DOHH2 (cell line): Measurements from ENCODE around the gene EPHA2.

Source experiments
- H3F3A ChIP-seq: fragments of 200-600 bp; sonication (generic), shearing (Covaris generic); 2 replicates; pipeline ENCODE4 v1.6.0; 2016; ENCODE audit warnings: antibody characterized with exemption, mild to moderate bottlenecking; ENCODE audit not compliant: control insufficient read depth, insufficient read depth
- H3K27ac ChIP-seq: fragments of 200-600 bp; sonication (generic); 2 replicates; pipeline ENCODE4 v1.5.1; 2014; ENCODE audit warnings: low read depth, mild to moderate bottlenecking, low read length, moderate library complexity
- H3K27me3 ChIP-seq: fragments of 200-600 bp; sonication (generic); 2 replicates; pipeline ENCODE4 v1.6.1; 2014; ENCODE audit warnings: mild to moderate bottlenecking, low read length, mixed read lengths; ENCODE audit not compliant: control insufficient read depth
- H3K36me3 ChIP-seq: fragments of 200-600 bp; sonication (generic); 2 replicates; pipeline ENCODE4 v1.6.1; 2014; ENCODE audit warnings: mild to moderate bottlenecking, low read length, moderate library complexity, mixed read lengths; ENCODE audit not compliant: control insufficient read depth
- H3K4me1 ChIP-seq: fragments of 200-600 bp; sonication (generic); 2 replicates; pipeline ENCODE4 v1.6.1; 2014; ENCODE audit warnings: mild to moderate bottlenecking, low read length, mixed read lengths; ENCODE audit not compliant: control insufficient read depth
- H3K4me2 ChIP-seq: fragments of 200-600 bp; sonication (generic); 2 replicates; pipeline ENCODE4 v1.6.0; 2014; ENCODE audit warnings: mild to moderate bottlenecking, low read length, moderate library complexity
- H3K4me3 ChIP-seq: fragments of 200-600 bp; sonication (generic); 2 replicates; pipeline ENCODE4 v1.5.1; 2014; ENCODE audit warnings: mild to moderate bottlenecking, low read length, mixed read lengths
- H3K79me2 ChIP-seq: fragments of 200-600 bp; sonication (generic); 2 replicates; pipeline ENCODE4 v1.6.1; 2014; ENCODE audit warnings: mild to moderate bottlenecking, low read length, mixed read lengths; ENCODE audit not compliant: control insufficient read depth
- H3K9me2 ChIP-seq: fragments of 200-600 bp; sonication (generic); replicated peaks from 2 replicates; pipeline ENCODE4 v1.6.1; 2014; ENCODE audit warnings: mild to moderate bottlenecking, low read length, mixed read lengths; ENCODE audit not compliant: control insufficient read depth
- H3K9me3 ChIP-seq: fragments of 200-600 bp; sonication (generic); 2 replicates; pipeline ENCODE4 v1.6.1; 2014; ENCODE audit warnings: antibody characterized with exemption, low read length, mixed read lengths; ENCODE audit not compliant: control insufficient read depth, insufficient read depth
- H4K20me1 ChIP-seq: fragments of 200-600 bp; sonication (generic); 2 replicates; pipeline ENCODE4 v1.6.0; 2014; ENCODE audit warnings: low read depth, mild to moderate bottlenecking, antibody characterized with exemption, low read length, moderate library complexity; ENCODE audit not compliant: control insufficient read depth, insufficient read depth
- EZH2phosphoT487 ChIP-seq: fragments of 200-600 bp; sonication (generic); IDR thresholded peaks from 2 replicates; pipeline ENCODE4 v1.6.1; 2017; ENCODE audit warnings: borderline replicate concordance, mild to moderate bottlenecking, antibody characterized with exemption, low read length, moderate library complexity, mixed read lengths
- TF ChIP-seq, protein P1 (sequence below): fragments of 200-600 bp; sonication (generic); IDR thresholded peaks from one replicate; pipeline ENCODE4 v1.5.1; 2014; ENCODE audit warnings: antibody characterized with exemption, mild to moderate bottlenecking, low read depth, low read length; ENCODE audit not compliant: poor library complexity, severe bottlenecking

Gene EPHA2

GRCh38 chr1:16150508-16150907 is 5.4 kb downstream of the EPHA2 start:
- no peaks in the 10 kb centered on the region for H3K9me2 ChIP-seq
- no peak for TF ChIP-seq EZH2phosphoT487
- TF ChIP-seq, protein P1, sequence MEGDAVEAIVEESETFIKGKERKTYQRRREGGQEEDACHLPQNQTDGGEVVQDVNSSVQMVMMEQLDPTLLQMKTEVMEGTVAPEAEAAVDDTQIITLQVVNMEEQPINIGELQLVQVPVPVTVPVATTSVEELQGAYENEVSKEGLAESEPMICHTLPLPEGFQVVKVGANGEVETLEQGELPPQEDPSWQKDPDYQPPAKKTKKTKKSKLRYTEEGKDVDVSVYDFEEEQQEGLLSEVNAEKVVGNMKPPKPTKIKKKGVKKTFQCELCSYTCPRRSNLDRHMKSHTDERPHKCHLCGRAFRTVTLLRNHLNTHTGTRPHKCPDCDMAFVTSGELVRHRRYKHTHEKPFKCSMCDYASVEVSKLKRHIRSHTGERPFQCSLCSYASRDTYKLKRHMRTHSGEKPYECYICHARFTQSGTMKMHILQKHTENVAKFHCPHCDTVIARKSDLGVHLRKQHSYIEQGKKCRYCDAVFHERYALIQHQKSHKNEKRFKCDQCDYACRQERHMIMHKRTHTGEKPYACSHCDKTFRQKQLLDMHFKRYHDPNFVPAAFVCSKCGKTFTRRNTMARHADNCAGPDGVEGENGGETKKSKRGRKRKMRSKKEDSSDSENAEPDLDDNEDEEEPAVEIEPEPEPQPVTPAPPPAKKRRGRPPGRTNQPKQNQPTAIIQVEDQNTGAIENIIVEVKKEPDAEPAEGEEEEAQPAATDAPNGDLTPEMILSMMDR = no peak
- H3K4me2 ChIP-seq = no peak overlapping the region
- H3K4me1 ChIP-seq = peaks cover 4% of the 10 kb centered on the region
- no peaks in the 10 kb centered on the region for H3K79me2 ChIP-seq
- H4K20me1 ChIP-seq = no peaks in the 10 kb centered on the region
- H3K4me3 ChIP-seq = no peak overlapping the region
- H3K27me3 ChIP-seq = peaks cover 24% of the 10 kb centered on the region
- no peaks in the 10 kb centered on the region for H3F3A ChIP-seq
- H3K36me3 ChIP-seq = no peaks in the 10 kb centered on the region
- no peaks in the 10 kb centered on the region for H3K9me3 ChIP-seq
- no peak overlapping the region for H3K27ac ChIP-seq

DNA sequence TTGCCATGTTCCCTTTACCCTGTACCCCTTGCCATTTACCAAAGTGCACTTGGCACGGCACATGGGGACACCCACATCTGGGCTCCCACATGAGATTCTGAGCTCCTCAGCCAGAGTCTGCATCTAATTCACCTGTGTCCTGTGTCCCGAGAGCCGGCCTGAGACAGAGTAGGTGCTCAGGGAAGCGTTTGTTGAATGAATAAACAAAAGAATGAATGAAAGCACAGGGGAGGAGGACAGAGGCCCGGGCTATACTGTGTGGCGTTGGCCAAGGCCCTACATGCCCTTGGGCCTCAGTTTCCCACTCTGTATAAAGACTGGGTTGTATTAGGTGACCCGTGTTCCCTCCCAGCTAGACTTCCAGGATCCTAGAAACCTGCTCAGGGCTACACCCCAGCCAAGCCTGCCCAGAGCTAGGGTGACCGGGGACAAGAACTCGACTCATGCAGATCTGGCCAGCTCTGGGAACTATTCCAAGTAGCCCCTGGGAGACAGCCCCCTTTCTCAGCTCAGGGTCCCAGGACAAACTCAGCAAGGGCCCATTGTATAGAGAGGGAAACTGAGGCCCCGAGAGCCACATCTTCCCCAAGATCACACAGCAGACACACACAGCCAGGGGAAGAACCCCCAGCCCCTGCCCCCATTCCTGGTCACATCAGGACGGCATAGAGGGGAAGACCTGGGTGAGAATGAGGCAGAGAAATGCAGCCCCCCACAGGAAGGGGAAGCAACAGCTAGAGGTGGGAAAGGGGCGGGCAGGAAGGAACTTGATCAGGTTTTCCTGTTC is 6.0 kb downstream of the EPHA2 start:
- H3F3A ChIP-seq = no peaks in the 10 kb centered on the region
- H3K4me1 ChIP-seq = peaks cover 2% of the 10 kb centered on the region
- no peaks in the 10 kb centered on the region for H3K36me3 ChIP-seq
- no peaks in the 10 kb centered on the region for H3K79me2 ChIP-seq
- H3K27me3 ChIP-seq = peaks cover 18% of the 10 kb centered on the region
- H3K27ac ChIP-seq = no peak overlapping the region
- no peaks in the 10 kb centered on the region for H3K9me2 ChIP-seq
- H3K9me3 ChIP-seq = no peaks in the 10 kb centered on the region
- no peak overlapping the region for H3K4me2 ChIP-seq
- H3K4me3 ChIP-seq = no peak overlapping the region
- no peak for TF ChIP-seq EZH2phosphoT487
- TF ChIP-seq, protein P1 = no peak
- H4K20me1 ChIP-seq = no peaks in the 10 kb centered on the region

GRCh38 chr1:16149146-16149545 is 6.7 kb downstream of the EPHA2 start:
- Histone ChIP-seq H3K9me3 (no peaks in the 10 kb centered on the region), H3K4me2 (no peak overlapping the region), H3K36me3 (no peaks in the 10 kb centered on the region), H3K9me2 (no peaks in the 10 kb centered on the region), H3K4me3 (no peak overlapping the region), H3K27ac (no peak overlapping the region), H3K4me1 (no peaks in the 10 kb centered on the region), H4K20me1 (no peaks in the 10 kb centered on the region), H3K27me3 (peaks cover 12% of the 10 kb centered on the region; the same call in 1 of the 2 replicates), H3F3A (no peaks in the 10 kb centered on the region), H3K79me2 (no peaks in the 10 kb centered on the region)
- TF ChIP-seq, protein P1 = no peak
- TF ChIP-seq EZH2phosphoT487 = no peak
